ENCODE measurements around the gene ZNF146.
"Not testable (repeated sequence)": the region's sequence is repeated elsewhere in the genome, so short reads cannot be mapped to it uniquely, and the experiment has no call there.

ZNF146 gene
- long read RNA-seq, donor 1, transcript ZNF146-202 (3 exons, 3,780 nt), result major isoform, 9 of 22 reads
- long read RNA-seq, donor 1, transcript ZNF146-201 (4 exons, 3,326 nt), result major isoform, 9 of 22 reads
- long read RNA-seq, donor 1, partial matches to known transcripts, result 0 of 22 reads
- long read RNA-seq, donor 1, other reads (novel, unspliced or antisense), result 0 of 22 reads
- long read RNA-seq, donor 2, transcript ZNF146-202 (3 exons, 3,780 nt), result major isoform, 10 of 26 reads
- long read RNA-seq, donor 2, partial matches to known transcripts, result 0 of 26 reads
- long read RNA-seq, donor 2, other reads (novel, unspliced or antisense), result 9 of 26 reads
- long read RNA-seq, donor 3, transcript ZNF146-201 (4 exons, 3,326 nt), result major isoform, 10 of 14 reads
- long read RNA-seq, donor 3, partial matches to known transcripts, result 0 of 14 reads
- long read RNA-seq, donor 3, other reads (novel, unspliced or antisense), result 0 of 14 reads
- long read RNA-seq, donor 4, transcript ZNF146-201 (4 exons, 3,326 nt), result minor isoform, 13 of 41 reads
- long read RNA-seq, donor 4, transcript ZNF146-202 (3 exons, 3,780 nt), result major isoform, 15 of 41 reads
- long read RNA-seq, donor 4, partial matches to known transcripts, result 7 of 41 reads
- long read RNA-seq, donor 4, other reads (novel, unspliced or antisense), result 0 of 41 reads
- long read RNA-seq, donor 5, transcript ZNF146-202 (3 exons, 3,780 nt), result minor isoform, 12 of 32 reads
- long read RNA-seq, donor 5, transcript ZNF146-201 (4 exons, 3,326 nt), result major isoform, 14 of 32 reads
- long read RNA-seq, donor 5, partial matches to known transcripts, result 0 of 32 reads
- long read RNA-seq, donor 5, other reads (novel, unspliced or antisense), result 0 of 32 reads
- long read RNA-seq, donor 6, transcript ZNF146-201 (4 exons, 3,326 nt), result minor isoform, 9 of 26 reads
- long read RNA-seq, donor 6, transcript ZNF146-202 (3 exons, 3,780 nt), result major isoform, 12 of 26 reads
- long read RNA-seq, donor 6, partial matches to known transcripts, result 0 of 26 reads
- long read RNA-seq, donor 6, other reads (novel, unspliced or antisense), result 0 of 26 reads
- long read RNA-seq, donor 7, result 0 reads
- long read RNA-seq, donor 8, transcript ZNF146-201 (4 exons, 3,326 nt), result major isoform, 12 of 61 reads
- long read RNA-seq, donor 8, transcript ZNF146-202 (3 exons, 3,780 nt), result minor isoform, 7 of 61 reads
- long read RNA-seq, donor 8, partial matches to known transcripts, result 38 of 61 reads
- long read RNA-seq, donor 8, other reads (novel, unspliced or antisense), result 0 of 61 reads

- peak; percentile 99 for DNase-seq
Observed at GRCh38 chr19:36214386-36215275, at the start of gene ZNF146, which contains the start of gene ZNF565. TSS of gene ZNF146 (plus strand) at chr19:36215106. CDS start at chr19:36236441, 21,335 bp downstream. TSS of gene ZNF565 (minus strand) at chr19:36214665. CDS start at chr19:36201985, 12,680 bp downstream.

- DNase-seq, result peak; percentile 53
Observed at GRCh38 chr19:36169084-36169760, 45.7 kb upstream of the ZNF146 start.

- no peak for DNase-seq
Observed at GRCh38 chr19:36172852-36173251, 42.1 kb upstream of the ZNF146 start.

GRCh38 chr19:36173846-36174245 lies 41.1 kb upstream of the ZNF146 start:
- DNase-seq, result not testable (repeated sequence)

GRCh38 chr19:36179077-36179476 lies 35.8 kb upstream of the ZNF146 start:
- not testable (repeated sequence) for DNase-seq

- no peak for DNase-seq
Observed at GRCh38 chr19:36182612-36183244, 32.2 kb upstream of the ZNF146 start.

GRCh38 chr19:36183245-36183628 lies 31.7 kb upstream of the ZNF146 start:
- no peak for DNase-seq

- not testable (repeated sequence) for DNase-seq
Observed at GRCh38 chr19:36186722-36187121, 28.2 kb upstream of the ZNF146 start.

GRCh38 chr19:36196249-36196648 lies 18.7 kb upstream of the ZNF146 start:
- no peak for DNase-seq

GRCh38 chr19:36198119-36198518 lies 16.8 kb upstream of the ZNF146 start:
- no peak for DNase-seq

GRCh38 chr19:36201684-36202083 lies 13.2 kb upstream of the ZNF146 start:
- no peak for DNase-seq

- DNase-seq, result no peak
Observed at GRCh38 chr19:36203293-36203692, 11.6 kb upstream of the ZNF146 start.

- DNase-seq, result no peak
Observed at GRCh38 chr19:36207605-36208252, 7.2 kb upstream of the ZNF146 start.

- no peak for DNase-seq
Observed at GRCh38 chr19:36209372-36209771, 5.5 kb upstream of the ZNF146 start.

GRCh38 chr19:36210497-36210896 lies 4.4 kb upstream of the ZNF146 start:
- DNase-seq, result no peak

GRCh38 chr19:36212895-36213294 lies 2.0 kb upstream of the ZNF146 start:
- no peak for DNase-seq

GRCh38 chr19:36215276-36216123 lies 594 bp downstream of the ZNF146 start:
- peak; percentile 93 for DNase-seq

- DNase-seq, result no peak
Observed at GRCh38 chr19:36221474-36221873, 6.6 kb downstream of the ZNF146 start.

- DNase-seq, result no peak
Observed at GRCh38 chr19:36222503-36222902, 7.6 kb downstream of the ZNF146 start.
